Prostate gland (tissue), 2 donors: Measurements from ENCODE around the gene SIGLEC9. TPM values are rescaled to one million over a fixed set of nuclear protein-coding genes. Genes with fewer than 3 reads are reported as not detected.

Experiments used
- DNase-seq: peaks from one replicate; pipeline ENCODE4 v3.0.0-alpha.2; 2019; ENCODE audit warnings: low spot score
- H3K27ac ChIP-seq, 2 donors: fragments of 200-600 bp; sonication (generic); 2 replicates each; pipeline ENCODE4 v1.5.1; 2017 to 2019
- H3K27me3 ChIP-seq: fragments of 200-600 bp; sonication (generic); replicated peaks from 2 replicates; pipeline ENCODE4 v1.5.1; 2019; ENCODE audit not compliant: insufficient read depth
- H3K36me3 ChIP-seq, 2 donors: fragments of 200-600 bp; sonication (generic); 1 replicate in 1 of 2; 2 replicates in 1 of 2; pipeline versions ENCODE4 v1.5.1 to v1.8.1; 2017 to 2019
- H3K4me1 ChIP-seq: fragments of 200-600 bp; sonication (generic); replicated peaks from 2 replicates; pipeline ENCODE4 v1.5.1; 2019
- H3K4me3 ChIP-seq, 2 donors: fragments of 200-600 bp; sonication (generic); 2 replicates each; pipeline ENCODE4 v1.5.1; 2017 to 2019
- H3K9me3 ChIP-seq: fragments of 200-600 bp; sonication (generic); 2 replicates; pipeline ENCODE4 v1.5.1; 2017
- CTCF ChIP-seq, 4 experiments: fragments of 200-600 bp in 2 of 4; fragments of 450-650 bp in 2 of 4; sonication (generic) in 2 of 4; IDR thresholded peaks; 1 replicate in 3 of 4; 2 replicates in 1 of 4; pipeline ENCODE4 v1.5.1; 2016 to 2019; ENCODE audit warnings: antibody characterized with exemption in 4 of 4, mild to moderate bottlenecking in 2 of 4, moderate library complexity in 2 of 4
- POLR2A ChIP-seq: fragments of 450-650 bp; IDR thresholded peaks from one replicate; pipeline ENCODE4 v1.6.1; 2016; ENCODE audit warnings: antibody characterized with exemption, mild to moderate bottlenecking
- POLR2AphosphoS5 ChIP-seq: sonication (generic); formaldehyde crosslinking; IDR thresholded peaks from one replicate; pipeline ENCODE4 v1.6.1; 2017; ENCODE audit warnings: antibody characterized with exemption
- WGBS: methylation state at CpG from one replicate; pipeline ENCODE4 v1.1.5; 2018; 5-methylcytosine and 5-hydroxymethylcytosine counted together
- intact Hi-C: fragments of 100-400 bp; cut with DNase I; formaldehyde crosslinking; loops from one replicate; pipeline ENCODE4 v1.14.2; 2022
- total RNA-seq, 2 donors: library from RNA; depleted of rRNA; stranded (reverse); fragments of >200 nt; gene quantifications; one replicate each; pipeline ENCODE4 v1.1.0, GENCODE V29; 2016

The SIGLEC9 gene
- total RNA-seq, 2 donors from 2014 or later, result 0.77 to 8.2 TPM

GRCh38 chr19:51121257-51121656 is 3.4 kb upstream of the SIGLEC9 start:
- Histone ChIP-seq H3K4me3 (no peak overlapping the region), H3K4me1 (no peaks in the 10 kb centered on the region), H3K36me3 (no peaks in the 10 kb centered on the region), H3K27ac (no peak overlapping the region), H3K9me3 (no peaks in the 10 kb centered on the region), H3K27me3 (no peaks in the 10 kb centered on the region)
- no peak for DNase-seq
- WGBS, result 91% methylated on average over 8 of the region's 8 CpGs
- intact Hi-C loops, result no loop called here
- TF ChIP-seq POLR2AphosphoS5 (no peak), CTCF (IDR thresholded peaks at IDR 0.05) (no peak), POLR2A (no peak)

DNA sequence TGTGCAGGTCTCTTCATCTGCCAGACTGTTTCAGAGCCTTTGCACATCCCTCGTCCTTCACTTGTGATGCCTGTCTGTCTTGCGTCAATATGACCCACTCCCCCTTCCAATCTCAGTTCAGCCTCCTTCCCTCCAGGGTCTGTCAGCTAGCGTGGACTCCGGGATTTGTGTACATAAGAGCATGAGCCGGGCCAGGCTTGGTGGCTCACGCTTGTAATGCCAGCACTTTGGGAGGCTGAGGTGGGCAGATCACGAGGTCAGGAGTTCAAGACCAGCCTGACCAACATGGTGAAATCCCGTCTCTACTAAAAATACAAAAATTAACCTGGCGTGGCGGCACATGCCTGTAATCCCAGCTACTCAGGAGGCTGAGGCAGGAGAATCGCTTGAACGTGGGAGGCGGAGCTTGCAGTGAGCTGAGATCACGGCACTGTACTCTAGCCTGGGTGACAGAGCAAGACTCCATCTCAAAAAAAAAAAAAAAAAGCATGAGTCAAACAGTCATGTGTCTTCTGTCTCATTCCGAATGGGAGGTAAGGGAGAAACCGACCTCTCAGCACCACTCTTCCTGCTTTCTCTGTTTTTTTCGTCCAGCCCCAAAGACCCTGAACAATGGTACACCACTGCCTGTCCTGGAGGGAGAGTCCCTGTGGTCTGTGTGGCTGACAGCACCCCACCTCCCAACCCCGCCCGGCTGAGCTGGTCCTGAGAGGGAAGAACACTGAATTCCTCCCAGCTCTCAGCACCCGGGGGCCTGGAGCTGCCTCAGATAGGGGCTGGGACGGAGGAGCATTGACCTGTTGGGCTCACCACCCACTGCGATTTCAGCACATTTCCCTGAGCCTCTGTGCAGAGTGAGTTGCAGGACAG is 2.4 kb upstream of the SIGLEC9 start:
- no peaks in the 10 kb centered on the region for H3K9me3 ChIP-seq
- no peak overlapping the region for H3K27ac ChIP-seq
- WGBS, result 62% methylated on average over 22 of the region's 22 CpGs
- H3K4me1 ChIP-seq, result no peaks in the 10 kb centered on the region
- TF ChIP-seq POLR2A (no peak), POLR2AphosphoS5 (no peak), CTCF (IDR thresholded peaks at IDR 0.05) (no peak)
- intact Hi-C loops, result no loop called here
- DNase-seq, result no peak
- H3K27me3 ChIP-seq, result peaks cover 2% of the 10 kb centered on the region
- H3K36me3 ChIP-seq, result no peaks in the 10 kb centered on the region
- no peak overlapping the region for H3K4me3 ChIP-seq

DNA sequence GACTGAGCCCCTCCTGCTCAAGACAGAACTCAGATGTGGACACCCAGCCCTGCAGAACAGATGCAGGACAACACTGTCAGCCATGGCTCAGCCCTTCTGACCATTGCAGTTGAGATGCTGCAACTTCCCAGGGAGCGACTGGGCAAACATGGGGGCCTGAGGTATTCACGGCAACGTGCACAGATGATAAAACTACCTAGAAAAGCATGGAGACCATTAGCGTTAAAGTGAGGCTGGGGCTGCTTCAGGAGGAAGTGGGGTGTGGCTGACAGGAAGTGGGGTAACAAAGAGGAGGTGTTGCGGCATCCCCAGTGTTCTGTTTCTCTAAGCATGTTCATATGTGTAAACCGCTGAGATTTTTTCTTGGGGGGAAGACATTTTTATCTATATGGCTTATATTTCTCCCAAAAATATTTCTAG is 1.3 kb upstream of the SIGLEC9 start:
- H3K36me3 ChIP-seq, result no peaks in the 10 kb centered on the region
- no peak overlapping the region for H3K27ac ChIP-seq
- no peaks in the 10 kb centered on the region for H3K9me3 ChIP-seq
- no peak overlapping the region for H3K4me3 ChIP-seq
- 48% methylated on average over 6 of the region's 6 CpGs for WGBS
- no peaks in the 10 kb centered on the region for H3K4me1 ChIP-seq
- intact Hi-C loops, result no loop called here
- peaks cover 2% of the 10 kb centered on the region for H3K27me3 ChIP-seq
- TF ChIP-seq POLR2AphosphoS5 (no peak), POLR2A (no peak), CTCF (IDR thresholded peaks at IDR 0.05) (no peak)
- DNase-seq, result no peak

- no peak overlapping the region for H3K27ac ChIP-seq
- no peak for TF ChIP-seq POLR2AphosphoS5
- no peak for TF ChIP-seq POLR2A
- no peak for TF ChIP-seq CTCF (IDR thresholded peaks at IDR 0.05)
- WGBS, result 74% methylated on average over 9 of the region's 9 CpGs
Measured at GRCh38 chr19:51123802-51124201, 904 bp upstream of the SIGLEC9 start.

DNA sequence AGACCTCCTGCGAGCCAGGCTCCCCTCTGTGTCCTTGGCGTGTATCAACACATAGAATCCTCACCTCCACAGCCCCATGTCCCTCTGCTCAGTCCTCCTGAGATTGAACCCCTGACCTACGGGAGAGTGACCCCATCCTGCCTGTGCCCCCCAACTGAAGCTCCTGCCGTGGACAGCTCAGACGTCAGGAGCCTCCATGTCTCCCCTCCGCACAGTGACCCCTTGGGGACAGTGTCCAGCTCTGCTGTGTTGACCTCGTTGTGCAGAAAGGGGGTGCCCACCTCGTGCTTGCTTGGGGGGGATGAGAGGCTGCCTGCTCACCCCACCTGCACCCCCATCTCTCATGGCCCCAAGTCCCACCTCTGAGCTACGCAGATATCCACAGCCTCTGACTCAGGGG is 490 bp upstream of the SIGLEC9 start:
- no peaks in the 10 kb centered on the region for H3K9me3 ChIP-seq
- 84% methylated on average over 9 of the region's 9 CpGs for WGBS
- intact Hi-C loops, result no loop called here
- no peaks in the 10 kb centered on the region for H3K36me3 ChIP-seq
- H3K4me1 ChIP-seq, result no peaks in the 10 kb centered on the region
- no peak for TF ChIP-seq CTCF (IDR thresholded peaks at IDR 0.05)
- no peak for TF ChIP-seq POLR2AphosphoS5
- TF ChIP-seq POLR2A, result no peak
- DNase-seq, result no peak
- no peak overlapping the region for H3K27ac ChIP-seq
- peaks cover 2% of the 10 kb centered on the region for H3K27me3 ChIP-seq
- H3K4me3 ChIP-seq, result no peak overlapping the region

More at GRCh38 chr19:51123802-51124201, 904 bp upstream of the SIGLEC9 start:
- H3K9me3 ChIP-seq, result no peaks in the 10 kb centered on the region
- H3K4me3 ChIP-seq, result no peak overlapping the region
- no peaks in the 10 kb centered on the region for H3K36me3 ChIP-seq
- no peaks in the 10 kb centered on the region for H3K4me1 ChIP-seq
- H3K27me3 ChIP-seq, result peaks cover 2% of the 10 kb centered on the region
- intact Hi-C loops, result no loop called here
- DNase-seq, result no peak
